Measurements from ENCODE around the gene WDR6.

Gene WDR6

GRCh38 chr3:49026536-49026935, 19.3 kb downstream of the WDR6 start:
- DNase-seq (ENCODE audit: extremely low spot score, insufficient read length, low read depth) (no peak), FAIRE-seq (no peak)

DNA sequence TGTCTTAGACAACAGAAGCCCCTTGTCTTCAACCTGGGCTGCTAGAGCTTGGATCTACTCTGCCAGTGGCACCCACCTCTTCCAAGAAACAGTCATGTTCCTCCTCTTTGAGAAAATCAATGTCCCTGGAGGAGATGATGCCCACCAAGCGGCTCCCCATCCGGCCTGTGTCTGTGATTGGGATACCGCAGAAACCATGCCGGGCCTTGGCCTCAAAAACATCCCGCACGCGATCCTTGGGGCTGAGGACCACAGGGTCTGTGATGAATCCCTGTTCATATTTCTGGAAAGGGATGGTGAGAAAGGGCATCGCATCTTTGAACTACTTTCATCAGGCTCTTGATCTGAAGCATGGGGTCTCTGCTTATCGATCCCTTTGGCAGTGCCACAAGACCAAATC, 20.4 kb downstream of the WDR6 start:
- FAIRE-seq (no peak), DNase-seq (ENCODE audit: extremely low spot score, insufficient read length, low read depth) (no peak)

- FAIRE-seq (no peak), DNase-seq (ENCODE audit: extremely low spot score, insufficient read length, low read depth) (no peak)
Observed at GRCh38 chr3:49028298-49028672, 21.1 kb downstream of the WDR6 start.

DNA sequence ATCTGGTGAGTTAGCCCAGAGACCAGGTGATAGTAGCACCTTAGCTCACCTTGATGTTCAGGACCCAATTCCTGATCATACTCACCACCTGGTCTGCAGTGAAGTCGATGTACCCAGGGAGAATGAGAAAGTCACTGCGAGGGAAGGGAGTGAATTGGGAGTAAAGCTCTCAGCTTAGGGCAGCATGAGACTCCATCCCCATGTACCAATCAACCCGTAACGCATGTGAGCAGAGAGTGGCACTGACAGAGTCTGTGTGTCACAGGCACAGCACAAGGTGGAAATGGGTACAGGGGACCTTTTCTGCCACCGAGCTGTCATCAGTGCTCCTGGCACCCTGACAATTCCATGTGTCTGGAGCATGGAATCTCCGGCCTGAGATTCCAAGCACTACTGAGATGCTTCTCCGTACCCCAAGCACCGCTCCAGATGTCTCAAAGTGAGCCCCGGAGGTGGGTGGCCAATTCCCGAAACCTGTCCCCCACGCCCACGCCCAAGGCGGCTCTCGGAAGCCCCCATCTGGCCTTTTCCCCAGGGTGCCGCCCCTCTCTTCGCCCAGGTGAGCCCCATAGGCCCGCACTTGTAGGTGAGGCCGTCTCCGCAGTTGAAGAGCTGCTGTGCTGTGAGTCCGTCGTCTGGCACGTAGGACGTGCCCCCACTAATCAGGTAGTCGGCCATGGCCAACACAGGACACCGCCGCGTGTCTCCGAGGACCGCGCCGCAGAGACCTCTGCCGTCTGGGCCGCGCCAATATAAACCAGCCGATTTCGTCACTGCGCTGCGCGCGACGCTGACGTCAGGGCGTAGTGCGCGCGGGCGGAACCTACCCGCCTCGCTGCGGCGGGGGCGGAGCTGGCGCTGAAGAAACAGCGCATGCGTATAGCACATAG, 21.7 kb downstream of the WDR6 start, which contains the start of gene IMPDH2:
TSS of gene IMPDH2 (minus strand) at position 726 of the 890 bp plus-strand sequence. CDS start at position 678, 48 bp downstream.
- peak; percentile 97 for FAIRE-seq
- DNase-seq (ENCODE audit: extremely low spot score, insufficient read length, low read depth), result peak; percentile 75

DNA sequence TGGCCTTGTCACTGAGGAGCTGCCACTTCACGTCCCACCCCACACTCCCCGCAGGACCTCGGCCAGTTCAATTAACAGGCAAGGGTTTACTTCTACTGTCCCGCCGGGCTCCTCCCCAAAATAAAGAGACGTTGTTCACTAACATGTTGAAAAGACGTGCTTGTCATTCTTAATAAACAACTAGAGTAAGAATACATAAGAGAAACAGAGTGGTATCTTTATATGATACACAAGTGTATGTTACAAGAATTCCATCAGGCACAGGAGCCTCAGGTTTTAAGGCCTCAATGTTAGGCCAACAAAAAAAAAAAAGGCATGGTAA, 22.3 kb downstream of the WDR6 start:
- DNase-seq (ENCODE audit: extremely low spot score, insufficient read length, low read depth), result no peak
- FAIRE-seq, result no peak

- no peak for FAIRE-seq
Observed at GRCh38 chr3:49030321-49030720, 23.1 kb downstream of the WDR6 start.

DNA sequence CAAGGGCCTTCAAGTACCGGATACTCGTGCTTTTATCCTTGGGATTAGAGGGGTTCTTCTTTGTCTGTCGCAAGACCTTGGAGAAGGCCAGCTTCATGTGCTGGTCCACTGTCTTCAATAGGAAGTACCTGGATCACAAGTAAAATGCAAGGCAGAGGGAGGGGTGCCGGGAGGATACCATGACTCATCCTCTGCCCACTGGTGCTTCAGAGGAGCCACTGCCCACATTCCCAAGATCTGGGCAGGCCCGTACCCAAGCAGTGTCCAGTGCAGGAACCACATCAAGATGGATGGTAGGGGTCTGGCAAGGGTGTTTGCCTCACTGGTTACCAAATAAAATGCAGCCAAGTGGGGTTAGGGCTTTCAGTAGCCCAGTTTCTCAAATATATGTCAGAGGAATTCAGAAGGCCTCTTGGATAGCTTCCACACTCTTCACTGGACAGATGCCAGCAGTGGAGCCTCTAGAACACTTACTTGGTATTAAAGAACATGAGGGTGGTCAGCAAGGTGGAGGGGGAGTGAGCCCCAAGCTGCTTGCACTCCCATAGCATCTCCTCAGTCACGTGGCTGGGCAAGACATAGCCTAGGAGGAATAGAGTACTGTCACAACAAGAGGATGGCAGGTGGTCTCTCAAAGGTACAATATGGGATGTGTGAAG, 25.6 kb downstream of the WDR6 start:
- FAIRE-seq, result no peak
- no peak for DNase-seq (ENCODE audit: extremely low spot score, insufficient read length, low read depth)

More at GRCh38 chr3:49030321-49030720, 23.1 kb downstream of the WDR6 start:
- DNase-seq (ENCODE audit: extremely low spot score, insufficient read length, low read depth), result no peak

- FAIRE-seq (no peak), DNase-seq (ENCODE audit: extremely low spot score, insufficient read length, low read depth) (no peak)
Observed at GRCh38 chr3:49034650-49035049, 27.5 kb downstream of the WDR6 start.

GRCh38 chr3:49035281-49035680, 28.1 kb downstream of the WDR6 start:
- no peak for FAIRE-seq
- DNase-seq (ENCODE audit: extremely low spot score, insufficient read length, low read depth), result no peak

GRCh38 chr3:49053543-49053942, 46.4 kb downstream of the WDR6 start:
- DNase-seq (ENCODE audit: extremely low spot score, insufficient read length, low read depth) (no peak), FAIRE-seq (no peak)

GRCh38 chr3:49054344-49054862, 47.2 kb downstream of the WDR6 start:
- DNase-seq (ENCODE audit: extremely low spot score, insufficient read length, low read depth) (no peak), FAIRE-seq (no peak)

GRCh38 chr3:49057268-49057667, 50.1 kb downstream of the WDR6 start:
- DNase-seq (ENCODE audit: extremely low spot score, insufficient read length, low read depth) (no peak), FAIRE-seq (no peak)

GRCh38 chr3:49058011-49058410, 50.8 kb downstream of the WDR6 start:
- DNase-seq (ENCODE audit: extremely low spot score, insufficient read length, low read depth) (no peak), FAIRE-seq (no peak)

Measured in GM18507 (cell line).